Measurements from ENCODE around the gene KIF1B.

The KIF1B gene

GRCh38 chr1:10209905-10210810, at the start of gene KIF1B:
Gene KIF1B, plus strand, starts transcription at chr1:10210570. Its CDS starts 21,759 bp downstream, at chr1:10232329.
- no peak for FAIRE-seq

DNA sequence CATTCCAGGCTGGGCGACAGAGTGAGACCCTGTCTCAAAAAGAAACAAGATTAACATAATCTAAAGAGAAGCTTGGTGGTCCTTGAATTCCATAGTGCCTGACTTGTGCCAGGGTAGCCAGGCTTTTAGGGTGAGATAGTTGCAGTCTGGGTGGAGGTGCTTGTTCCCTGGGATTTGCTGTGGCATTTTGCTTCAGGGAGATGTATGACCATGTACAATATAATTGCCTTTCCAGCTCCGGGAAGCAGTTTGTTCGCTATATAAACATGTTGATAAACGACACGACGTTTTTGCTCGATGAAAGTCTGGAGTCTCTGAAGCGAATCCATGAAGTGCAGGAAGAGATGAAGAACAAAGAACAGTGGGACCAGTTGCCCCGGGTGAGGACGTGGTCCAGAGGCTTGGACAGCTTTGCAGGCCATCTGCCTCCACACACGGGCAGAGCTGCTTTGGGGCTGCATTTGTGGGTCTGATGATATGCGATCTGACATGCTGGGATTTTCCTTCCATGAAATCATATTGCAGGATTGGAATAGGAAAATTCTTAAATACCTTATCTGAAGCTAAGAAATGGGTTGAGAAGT, 49.4 kb upstream of the KIF1B start:
- no peak for FAIRE-seq

DNA sequence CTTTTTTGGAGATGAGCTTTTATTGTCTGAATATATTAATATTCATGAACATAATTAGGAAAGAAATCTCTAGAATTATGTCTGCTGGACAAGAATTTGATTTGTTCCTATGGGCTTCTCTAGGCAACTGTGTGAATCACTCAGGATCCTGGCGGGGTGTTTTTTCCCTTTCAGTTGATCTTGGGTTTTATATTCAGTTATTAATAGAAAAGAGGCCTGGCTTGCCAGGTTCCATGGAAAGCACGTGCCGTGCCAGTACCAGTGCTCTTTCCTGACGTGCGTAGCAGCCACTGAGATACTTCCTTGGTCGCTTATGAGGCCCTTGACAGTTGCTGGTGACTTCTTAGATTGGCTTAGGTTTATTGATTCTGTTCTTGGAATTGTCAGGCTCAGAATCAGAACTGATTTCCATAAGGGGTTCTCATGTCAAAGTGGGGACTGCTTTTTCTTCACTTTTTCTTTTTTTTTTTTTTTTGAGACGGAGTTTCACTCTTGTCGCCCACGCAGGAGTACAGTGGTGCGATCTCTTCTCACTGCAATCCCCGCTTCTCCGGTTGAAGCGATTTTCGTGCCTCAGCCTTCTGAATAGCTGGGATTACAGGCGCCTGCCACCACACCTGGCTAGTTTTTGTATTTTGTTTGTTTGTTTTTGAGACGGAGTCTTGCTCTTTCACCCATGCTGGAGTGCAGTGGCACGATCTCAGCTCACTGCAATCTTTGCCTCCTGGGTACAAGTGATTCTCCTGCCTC, 48.7 kb upstream of the KIF1B start:
- FAIRE-seq = no peak

DNA sequence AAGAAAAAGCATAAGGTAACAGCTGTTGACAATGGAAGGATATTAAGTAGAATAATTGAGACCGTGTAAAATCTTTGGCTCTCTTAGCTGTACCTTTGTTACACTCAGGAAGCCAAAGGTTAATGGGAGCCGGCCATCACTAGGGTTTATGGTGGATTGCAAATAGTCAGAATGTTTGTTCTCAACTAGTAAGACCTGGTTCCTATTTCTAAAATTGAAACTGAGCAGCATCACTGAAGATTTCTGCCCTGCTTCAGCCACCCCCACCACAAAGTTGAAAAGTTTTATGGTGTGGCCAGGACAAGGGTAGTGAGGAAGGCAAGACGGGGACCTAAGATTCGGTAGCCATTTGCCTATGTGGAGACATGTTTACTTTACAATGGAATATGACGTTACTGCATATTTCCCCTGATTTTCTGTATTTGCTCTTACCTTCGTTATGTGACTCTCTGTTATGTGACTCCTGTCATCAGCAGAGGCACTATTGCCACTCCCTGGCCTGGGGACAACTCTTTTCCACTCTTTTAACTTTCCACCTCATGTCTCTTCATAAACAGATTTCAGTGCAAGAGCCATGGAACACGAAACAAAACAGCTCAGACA, 41.4 kb upstream of the KIF1B start:
- FAIRE-seq = no peak

DNA sequence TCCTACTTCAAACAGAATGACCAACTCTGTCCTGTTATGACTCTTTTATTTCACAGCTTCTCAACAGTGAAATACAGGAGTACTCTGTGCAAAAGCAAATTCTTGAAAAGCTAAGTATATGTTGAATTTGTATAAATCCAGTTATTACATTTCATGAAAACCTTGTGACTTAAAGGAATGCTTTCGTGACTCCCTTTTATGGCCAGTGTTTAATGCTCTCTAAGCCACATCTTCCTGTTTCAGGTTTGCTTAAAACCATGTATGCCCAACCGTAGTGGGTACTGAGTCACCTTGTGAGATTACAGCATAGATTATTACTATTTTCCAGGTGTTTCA, 40.2 kb upstream of the KIF1B start:
- FAIRE-seq = no peak

- no peak for FAIRE-seq
Observed at GRCh38 chr1:10171105-10171767, 39.1 kb upstream of the KIF1B start.

DNA sequence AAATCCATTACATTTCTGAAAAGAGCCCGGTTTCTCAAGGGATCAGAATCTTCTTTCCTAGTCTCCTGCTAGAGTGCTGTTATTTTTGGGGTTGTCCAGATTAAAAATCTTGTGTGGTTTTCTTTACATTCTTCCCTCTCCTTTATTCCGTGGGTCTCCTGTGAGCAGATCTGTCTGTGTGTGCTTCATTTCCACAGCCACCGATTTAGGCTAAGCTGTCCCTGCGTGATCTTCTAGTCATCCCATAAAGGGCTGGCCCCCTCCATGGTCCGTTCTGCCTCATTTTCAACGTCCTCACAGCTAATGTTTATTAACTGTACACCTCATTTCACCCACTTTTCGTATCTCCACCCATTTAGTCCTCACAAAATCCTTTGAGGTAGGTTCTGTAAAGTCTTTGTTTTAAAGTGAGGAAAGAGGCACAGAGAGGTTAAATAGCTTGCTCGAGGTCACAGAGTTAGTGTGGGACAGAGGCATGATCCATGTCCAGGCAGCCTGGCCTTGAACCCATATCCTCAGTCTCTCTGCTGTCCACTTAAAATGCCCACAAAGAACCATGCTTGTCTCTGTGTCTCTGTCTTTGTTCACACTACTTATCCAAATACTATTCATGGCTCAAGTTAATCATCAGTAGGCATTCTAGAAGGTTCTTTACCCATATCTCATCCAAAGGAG, 38.2 kb upstream of the KIF1B start:
- no peak for FAIRE-seq

GRCh38 chr1:10173582-10173981, 36.8 kb upstream of the KIF1B start:
- no peak for FAIRE-seq

DNA sequence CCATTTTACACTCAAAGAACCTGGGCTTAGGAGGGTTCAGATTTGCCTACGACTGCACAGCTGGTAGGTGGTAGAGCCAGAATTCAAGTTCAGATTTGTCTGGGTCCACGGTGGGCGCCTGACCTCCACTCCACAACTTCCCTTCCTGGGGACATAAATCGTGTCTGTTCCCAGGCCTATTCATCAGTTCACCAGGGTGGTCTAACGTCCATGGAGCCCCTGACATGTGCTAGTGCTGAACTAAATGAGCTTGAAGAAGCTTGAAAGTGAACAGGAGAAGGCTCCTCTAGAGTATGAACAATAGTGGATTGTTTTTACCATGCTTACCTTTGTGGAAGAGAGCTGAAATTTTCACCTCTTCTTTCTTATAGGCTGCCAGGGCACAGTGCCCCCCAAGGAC, 32.5 kb upstream of the KIF1B start:
- no peak for FAIRE-seq

GRCh38 chr1:10178597-10179405, 31.6 kb upstream of the KIF1B start:
- no peak for FAIRE-seq

- FAIRE-seq = no peak
Observed at GRCh38 chr1:10179406-10180091, 30.8 kb upstream of the KIF1B start.

GRCh38 chr1:10181154-10181553, 29.2 kb upstream of the KIF1B start:
- FAIRE-seq = no peak

DNA sequence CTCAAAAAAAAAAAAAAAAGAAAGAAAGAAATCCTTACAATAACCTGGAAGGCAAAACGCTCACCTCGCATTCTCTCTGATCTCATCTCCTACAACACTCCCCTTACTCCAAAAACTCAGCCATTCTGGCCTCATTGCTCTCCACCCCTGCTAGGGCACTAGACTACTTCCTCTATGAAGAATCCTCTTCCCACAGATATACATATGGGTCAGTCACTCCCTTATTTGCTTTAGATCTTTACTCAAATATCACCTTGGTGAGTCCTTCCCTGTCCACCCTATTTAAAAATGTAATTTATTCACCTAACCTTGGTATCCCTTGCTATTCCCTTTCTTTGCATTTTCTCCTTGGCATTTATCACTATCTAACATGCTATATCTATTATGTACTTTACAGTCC, 24.6 kb upstream of the KIF1B start:
- FAIRE-seq = no peak

DNA sequence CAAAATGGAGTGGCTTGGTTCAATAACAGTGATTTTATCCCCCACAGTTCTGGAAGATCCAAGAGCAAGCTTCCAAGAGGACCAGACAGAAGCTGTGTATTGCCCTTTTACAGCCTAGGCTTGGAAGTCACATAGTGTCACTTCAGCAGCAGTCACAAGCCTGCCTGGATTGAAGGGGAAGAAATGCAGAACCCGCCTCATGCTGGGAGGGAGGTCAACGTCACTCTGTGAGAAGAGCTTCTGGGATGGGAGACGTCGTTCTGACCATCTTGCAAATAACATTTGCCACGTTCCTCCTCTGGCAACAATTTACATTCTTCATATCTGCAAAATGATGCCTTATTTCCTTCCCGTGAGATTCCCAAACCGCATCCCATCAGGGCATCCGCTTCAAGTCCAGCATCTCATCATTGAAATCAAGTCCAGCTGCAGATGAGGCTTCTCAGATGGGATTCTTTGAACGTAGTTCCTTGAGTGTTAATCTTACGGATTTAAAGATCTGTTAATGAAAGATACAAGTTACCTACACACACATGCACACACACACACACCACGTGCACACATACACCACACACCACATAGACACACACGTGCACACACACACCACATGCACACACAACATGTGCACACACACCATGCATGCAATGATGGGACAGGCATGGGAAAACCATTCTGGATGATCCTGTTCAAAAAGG, 23.9 kb upstream of the KIF1B start:
- FAIRE-seq = no peak

DNA sequence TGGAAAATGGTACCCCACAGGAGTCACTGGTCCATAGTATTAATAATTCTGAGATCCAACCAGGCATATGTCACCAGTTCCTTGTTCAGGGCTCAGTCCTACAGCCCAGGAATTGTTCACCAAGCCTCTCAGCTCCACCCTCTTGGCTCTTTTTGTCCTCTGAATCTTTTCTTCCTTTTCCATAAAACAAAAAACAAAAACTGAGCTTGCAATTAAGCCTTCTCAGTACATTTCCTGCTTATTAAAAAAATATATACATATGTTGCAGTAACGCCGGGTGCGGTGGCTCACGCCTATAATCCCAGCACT, 23.4 kb upstream of the KIF1B start:
- FAIRE-seq = no peak

GRCh38 chr1:10188133-10188650, 22.2 kb upstream of the KIF1B start:
- FAIRE-seq = peak; percentile 18

DNA sequence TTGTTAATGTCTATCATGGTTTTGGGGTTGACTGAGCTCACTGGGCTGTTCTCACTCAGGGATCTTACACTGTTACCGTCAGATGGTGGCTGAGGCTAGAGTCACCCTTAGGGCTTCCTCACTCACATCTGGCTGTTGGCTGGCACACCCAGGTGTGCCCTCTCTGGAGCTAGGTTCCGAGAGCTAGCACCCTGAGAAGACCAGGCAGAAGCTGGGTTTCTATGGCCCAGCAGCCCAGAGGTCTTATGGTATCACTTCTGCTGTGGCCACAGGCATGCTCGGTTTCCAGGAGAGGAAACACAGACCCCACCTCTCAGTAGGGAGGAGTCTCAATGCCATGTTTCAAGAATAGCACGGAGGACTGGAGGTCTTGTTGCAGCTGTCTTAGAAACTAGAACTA, 20.7 kb upstream of the KIF1B start:
- FAIRE-seq = no peak

DNA sequence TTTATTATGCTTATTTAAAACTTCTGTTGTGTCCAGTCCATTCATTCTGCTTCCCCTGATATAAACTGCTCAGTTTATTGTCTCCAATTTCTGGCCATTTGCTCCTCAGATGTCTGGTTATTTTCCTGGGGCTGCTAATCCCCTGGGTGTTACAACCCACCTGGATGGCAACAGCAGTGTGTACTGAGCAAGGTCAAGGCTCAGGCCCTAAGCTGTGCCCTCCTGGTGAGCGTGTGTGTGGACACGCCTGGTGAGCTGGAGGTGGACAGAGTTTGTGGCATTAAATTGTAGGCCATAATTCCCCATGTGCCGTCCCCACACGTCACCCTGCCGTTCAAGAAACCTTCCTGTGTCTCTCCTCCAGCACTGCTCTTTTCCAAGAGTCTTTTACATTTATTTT, 18.1 kb upstream of the KIF1B start:
- no peak for FAIRE-seq

DNA sequence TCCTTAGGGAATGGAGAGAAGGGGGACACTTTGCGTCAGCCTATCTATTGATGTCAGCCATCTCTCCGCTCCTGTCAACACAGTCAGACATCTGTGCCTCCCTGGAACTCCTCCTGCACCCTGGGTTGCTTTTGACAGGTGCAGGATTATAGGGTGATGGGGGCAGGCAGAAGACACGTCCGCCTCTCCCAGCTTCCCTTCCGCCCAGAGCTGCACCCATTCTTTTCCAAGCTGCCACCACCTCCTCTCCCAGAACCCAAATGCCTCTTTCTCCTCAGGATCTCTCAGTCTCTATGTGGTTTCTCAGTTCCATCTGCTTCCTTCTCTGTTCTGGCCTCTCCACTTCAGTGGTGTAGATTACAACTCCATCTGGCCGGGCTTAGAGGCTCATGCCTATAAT, 17.1 kb upstream of the KIF1B start:
- FAIRE-seq = no peak

- no peak for FAIRE-seq
Observed at GRCh38 chr1:10195570-10195969, 14.8 kb upstream of the KIF1B start.

Data from endometrium (tissue), 2 donors.